KBM-7 (cell line): ENCODE results near the gene GPR50.

Source experiments
- DNase-seq: peaks from one replicate; pipeline ENCODE4 v3.0.0-alpha.2; 2015
- in situ Hi-C: fragments of 300-500 bp; cut with MboI; formaldehyde crosslinking; loops from 2 replicates; pipeline ENCODE4 v1.14.3; 2020; ENCODE audit warnings: low sequenced_read_pairs, low pct_unique_long_range_greater_than_20kb, mixed read lengths

Gene GPR50

GRCh38 chrX:151184705-151185104 lies 8.3 kb downstream of the GPR50 start:
- no peak for DNase-seq
- in situ Hi-C loops = no loop called here

- no peak for DNase-seq
- in situ Hi-C loops = no loop called here
Observed at GRCh38 chrX:151206871-151207270, 30.5 kb downstream of the GPR50 start.

DNA sequence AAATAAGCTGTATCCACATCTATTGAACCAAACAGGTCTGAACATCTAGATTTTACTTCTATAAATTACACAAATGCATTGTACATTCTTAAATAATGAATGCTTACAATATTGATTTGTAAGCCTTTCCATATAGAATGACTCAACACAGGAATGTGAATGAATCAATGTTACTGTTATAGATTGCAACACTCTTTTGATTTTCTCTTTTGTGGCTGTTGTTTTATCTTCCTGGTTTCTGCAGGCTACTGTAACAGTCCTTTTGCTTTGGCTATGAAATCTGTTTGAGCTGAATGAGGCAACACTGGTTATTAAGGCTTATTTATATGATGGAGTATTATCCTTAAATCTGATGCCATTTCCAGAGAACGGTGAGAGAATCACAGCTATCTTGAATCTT lies 49.5 kb downstream of the GPR50 start:
- no peak for DNase-seq
- in situ Hi-C loops = no loop called here

- DNase-seq = no peak
- in situ Hi-C loops = no loop called here
Observed at GRCh38 chrX:151226941-151227340, 50.6 kb downstream of the GPR50 start.

- in situ Hi-C loops = no loop called here
- DNase-seq = no peak
Observed at GRCh38 chrX:151227627-151228026, 51.2 kb downstream of the GPR50 start.

DNA sequence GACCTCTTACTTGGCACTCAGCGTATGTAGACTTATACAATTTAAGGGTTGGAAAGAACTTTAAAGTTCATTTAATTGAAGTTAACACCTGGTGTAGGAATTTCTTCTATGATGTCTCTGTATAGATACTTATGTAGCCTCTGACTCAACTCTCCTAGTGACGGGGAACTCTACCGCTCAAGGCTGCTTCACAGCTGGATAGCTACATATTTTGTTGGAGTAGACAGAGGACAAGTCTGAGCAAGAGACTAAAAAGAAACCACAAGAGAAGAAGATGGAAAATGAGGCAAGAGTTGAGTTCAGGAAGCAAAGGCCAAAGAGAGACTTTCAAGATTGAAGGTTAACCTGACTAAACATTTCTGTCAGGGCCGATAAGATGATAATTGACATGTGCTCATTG lies 52.6 kb downstream of the GPR50 start:
- in situ Hi-C loops = no loop called here
- DNase-seq = no peak
